K562 (cell line): ENCODE measurements around the gene EIF2S3. TPM values are rescaled to one million over a fixed set of nuclear protein-coding genes. Genes with fewer than 3 reads are reported as not detected.

Experiments used
- ARID2 ChIP-seq: fragments of 450-650 bp; IDR thresholded peaks from 2 replicates; pipeline ENCODE4 v1.6.1; 2017; ENCODE audit warnings: antibody characterized with exemption, mild to moderate bottlenecking
- EWSR1 ChIP-seq: fragments of 450-650 bp; IDR thresholded peaks from 2 replicates; pipeline ENCODE4 v1.6.1; 2018; ENCODE audit warnings: borderline replicate concordance, mild to moderate bottlenecking, low read depth, moderate library complexity; ENCODE audit not compliant: partially characterized antibody
- NONO ChIP-seq, 2 experiments: fragments of 200-400 bp in 1 of 2; fragments of 450-650 bp in 1 of 2; formaldehyde crosslinking in 1 of 2; IDR thresholded peaks; 2 replicates each; pipeline ENCODE4 v1.6.1; 2017; ENCODE audit warnings: low read depth in 2 of 2, mild to moderate bottlenecking in 2 of 2, moderate library complexity in 2 of 2, low read length in 1 of 2
- XRCC5 ChIP-seq: fragments of 200-400 bp; formaldehyde crosslinking; IDR thresholded peaks from 2 replicates; pipeline ENCODE4 v1.6.1; 2017; ENCODE audit warnings: low read depth, mild to moderate bottlenecking, low read length
- ZC3H4 ChIP-seq: sonication (generic); formaldehyde crosslinking; IDR thresholded peaks from 2 replicates; pipeline ENCODE4 v1.9.0; 2021; ENCODE audit warnings: missing genetic modification reagents, borderline replicate concordance
- polyA plus RNA-seq, 8 experiments: library from polyadenylated mRNA; depleted of rRNA in 4 of 8; stranded (reverse) in 5 of 8; unstranded in 3 of 8; fragments of >200 nt; fragmentation: Nextera tagmentation in 2 of 8; fragmentation: Illumina TruSeq in 1 of 8; extraction: Ambion mirVana in 2 of 8; extraction: Trizol in 1 of 8; gene quantifications; 2 replicates each; pipeline versions ENCODE4 v1.2.1 to v1.2.3, GENCODE V29; 2011 to 2014; ENCODE audit warnings: inconsistent platforms in 1 of 8, missing spikeins in 1 of 8
- total RNA-seq, 7 experiments: library from RNA; depleted of rRNA in 6 of 7; stranded (reverse); fragments of >200 nt in 6 of 7; fragmentation: Illumina TruSeq in 2 of 7; extraction: Trizol in 2 of 7; gene quantifications; 2 replicates each; pipeline versions ENCODE4 v1.2.1 to v1.2.3, GENCODE V29; 2011 to 2021; ENCODE audit warnings: low replicate concordance in 1 of 7
- TF ChIP-seq, protein P1 (sequence below): sonication (generic); formaldehyde crosslinking; IDR thresholded peaks from 2 replicates; pipeline ENCODE4 v1.8.1; 2023; ENCODE audit warnings: mild to moderate bottlenecking, missing genetic modification reagents
- TF ChIP-seq, protein P2 (sequence below): IDR thresholded peaks from 2 replicates; pipeline ENCODE4 v1.6.1; 2012; ENCODE audit warnings: low read depth, low read length, improper control_type of control experiment, borderline replicate concordance
- TF ChIP-seq, protein P3 (sequence below): fragments of 250-450 bp; sonication (Bioruptor Pico); IDR thresholded peaks from 2 replicates; pipeline ENCODE4 v1.9.0; 2021; ENCODE audit warnings: mild to moderate bottlenecking, inconsistent platforms
- TF ChIP-seq, protein P4 (sequence below), 2 experiments: fragments of 200-800 bp in 1 of 2; sonication (Bioruptor generic) in 1 of 2; sonication (generic) in 1 of 2; formaldehyde crosslinking in 1 of 2; IDR thresholded peaks in 1 of 2; conservative IDR thresholded peaks in 1 of 2; 2 replicates each; pipeline versions ENCODE4 v1.5.0 to v1.6.1; 2016 to 2020; ENCODE audit warnings: missing compliant biosample characterization in 1 of 2, missing genetic modification characterization in 1 of 2, missing genetic modification reagents in 1 of 2

Gene EIF2S3
- total and polyA plus RNA-seq, 9 of the 15 experiments (the other 6 are each of a cell fraction or from before 2014, with no cell fraction given), result 148 to 439 (median 275) TPM

DNA sequence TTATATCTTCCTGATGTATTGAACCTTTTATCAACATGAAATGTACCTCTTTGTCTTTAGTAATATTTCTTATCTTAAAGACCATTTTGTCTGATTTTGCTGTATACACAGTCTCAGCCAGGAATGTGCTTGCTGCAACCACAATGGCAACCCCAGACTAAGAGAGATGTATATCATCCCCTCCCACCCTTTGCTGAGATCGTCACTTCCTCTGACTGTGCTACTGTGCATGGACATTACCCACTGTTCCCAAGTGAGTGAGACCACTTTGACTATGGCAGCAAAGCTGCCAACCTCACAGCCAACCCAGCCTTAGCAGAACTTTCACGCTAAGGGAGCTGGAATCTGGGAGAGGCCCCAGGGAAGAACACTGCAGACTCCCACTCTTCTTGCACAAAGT is 46.0 kb downstream of the EIF2S3 start (continued):
- TF ChIP-seq, protein P1, sequence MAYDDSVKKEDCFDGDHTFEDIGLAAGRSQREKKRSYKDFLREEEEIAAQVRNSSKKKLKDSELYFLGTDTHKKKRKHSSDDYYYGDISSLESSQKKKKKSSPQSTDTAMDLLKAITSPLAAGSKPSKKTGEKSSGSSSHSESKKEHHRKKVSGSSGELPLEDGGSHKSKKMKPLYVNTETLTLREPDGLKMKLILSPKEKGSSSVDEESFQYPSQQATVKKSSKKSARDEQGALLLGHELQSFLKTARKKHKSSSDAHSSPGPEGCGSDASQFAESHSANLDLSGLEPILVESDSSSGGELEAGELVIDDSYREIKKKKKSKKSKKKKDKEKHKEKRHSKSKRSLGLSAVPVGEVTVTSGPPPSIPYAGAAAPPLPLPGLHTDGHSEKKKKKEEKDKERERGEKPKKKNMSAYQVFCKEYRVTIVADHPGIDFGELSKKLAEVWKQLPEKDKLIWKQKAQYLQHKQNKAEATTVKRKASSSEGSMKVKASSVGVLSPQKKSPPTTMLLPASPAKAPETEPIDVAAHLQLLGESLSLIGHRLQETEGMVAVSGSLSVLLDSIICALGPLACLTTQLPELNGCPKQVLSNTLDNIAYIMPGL, result no peak
- TF ChIP-seq EWSR1 (no peak), NONO (IDR thresholded peaks at IDR 0.05; ENCODE audit: low read depth in 2 of 2, low read length in 1 of 2) (no peak), XRCC5 (no peak), ARID2 (no peak), ZC3H4 (no peak)
- TF ChIP-seq, protein P2, sequence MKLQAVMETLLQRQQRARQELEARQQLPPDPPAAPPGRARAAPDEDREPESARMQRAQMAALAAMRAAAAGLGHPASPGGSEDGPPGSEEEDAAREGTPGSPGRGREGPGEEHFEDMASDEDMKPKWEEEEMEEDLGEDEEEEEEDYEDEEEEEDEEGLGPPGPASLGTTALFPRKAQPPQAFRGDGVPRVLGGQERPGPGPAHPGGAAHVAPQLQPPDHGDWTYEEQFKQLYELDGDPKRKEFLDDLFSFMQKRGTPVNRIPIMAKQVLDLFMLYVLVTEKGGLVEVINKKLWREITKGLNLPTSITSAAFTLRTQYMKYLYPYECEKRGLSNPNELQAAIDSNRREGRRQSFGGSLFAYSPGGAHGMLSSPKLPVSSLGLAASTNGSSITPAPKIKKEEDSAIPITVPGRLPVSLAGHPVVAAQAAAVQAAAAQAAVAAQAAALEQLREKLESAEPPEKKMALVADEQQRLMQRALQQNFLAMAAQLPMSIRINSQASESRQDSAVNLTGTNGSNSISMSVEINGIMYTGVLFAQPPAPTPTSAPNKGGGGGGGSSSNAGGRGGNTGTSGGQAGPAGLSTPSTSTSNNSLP, result no peak
- TF ChIP-seq, protein P3, sequence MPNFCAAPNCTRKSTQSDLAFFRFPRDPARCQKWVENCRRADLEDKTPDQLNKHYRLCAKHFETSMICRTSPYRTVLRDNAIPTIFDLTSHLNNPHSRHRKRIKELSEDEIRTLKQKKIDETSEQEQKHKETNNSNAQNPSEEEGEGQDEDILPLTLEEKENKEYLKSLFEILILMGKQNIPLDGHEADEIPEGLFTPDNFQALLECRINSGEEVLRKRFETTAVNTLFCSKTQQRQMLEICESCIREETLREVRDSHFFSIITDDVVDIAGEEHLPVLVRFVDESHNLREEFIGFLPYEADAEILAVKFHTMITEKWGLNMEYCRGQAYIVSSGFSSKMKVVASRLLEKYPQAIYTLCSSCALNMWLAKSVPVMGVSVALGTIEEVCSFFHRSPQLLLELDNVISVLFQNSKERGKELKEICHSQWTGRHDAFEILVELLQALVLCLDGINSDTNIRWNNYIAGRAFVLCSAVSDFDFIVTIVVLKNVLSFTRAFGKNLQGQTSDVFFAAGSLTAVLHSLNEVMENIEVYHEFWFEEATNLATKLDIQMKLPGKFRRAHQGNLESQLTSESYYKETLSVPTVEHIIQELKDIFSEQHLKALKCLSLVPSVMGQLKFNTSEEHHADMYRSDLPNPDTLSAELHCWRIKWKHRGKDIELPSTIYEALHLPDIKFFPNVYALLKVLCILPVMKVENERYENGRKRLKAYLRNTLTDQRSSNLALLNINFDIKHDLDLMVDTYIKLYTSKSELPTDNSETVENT, result no peak
- TF ChIP-seq, protein P4, sequence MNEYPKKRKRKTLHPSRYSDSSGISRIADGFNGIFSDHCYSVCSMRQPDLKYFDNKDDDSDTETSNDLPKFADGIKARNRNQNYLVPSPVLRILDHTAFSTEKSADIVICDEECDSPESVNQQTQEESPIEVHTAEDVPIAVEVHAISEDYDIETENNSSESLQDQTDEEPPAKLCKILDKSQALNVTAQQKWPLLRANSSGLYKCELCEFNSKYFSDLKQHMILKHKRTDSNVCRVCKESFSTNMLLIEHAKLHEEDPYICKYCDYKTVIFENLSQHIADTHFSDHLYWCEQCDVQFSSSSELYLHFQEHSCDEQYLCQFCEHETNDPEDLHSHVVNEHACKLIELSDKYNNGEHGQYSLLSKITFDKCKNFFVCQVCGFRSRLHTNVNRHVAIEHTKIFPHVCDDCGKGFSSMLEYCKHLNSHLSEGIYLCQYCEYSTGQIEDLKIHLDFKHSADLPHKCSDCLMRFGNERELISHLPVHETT (CRISPR knock-in tag; conservative IDR thresholded peaks at IDR 0.05 in 1 of 2, IDR thresholded peaks at IDR 0.05 in 1 of 2), result no peak
